MM.1S (cell line): ENCODE measurements around the gene CRHBP.

Source experiments
- DNase-seq: peaks from one replicate; pipeline ENCODE4 v3.0.0-alpha.2; 2015
- H2AFZ ChIP-seq: fragments of 300-600 bp; sonication (generic); 2 replicates; pipeline ENCODE4 v1.6.0; 2016; ENCODE audit warnings: antibody characterized with exemption, low read length
- H3F3A ChIP-seq: fragments of 300-600 bp; sonication (generic); 2 replicates; pipeline ENCODE4 v1.6.1; 2016; ENCODE audit warnings: mild to moderate bottlenecking, antibody characterized with exemption, low read length, moderate library complexity, mixed read lengths; ENCODE audit not compliant: insufficient read depth
- H3K27ac ChIP-seq: fragments of 300-600 bp; sonication (generic); 2 replicates; pipeline ENCODE4 v1.5.1; 2016; ENCODE audit warnings: mild to moderate bottlenecking, low read length
- H3K27me3 ChIP-seq: fragments of 300-600 bp; sonication (generic); replicated peaks from 2 replicates; pipeline ENCODE4 v1.6.0; 2016; ENCODE audit warnings: low read length; ENCODE audit not compliant: insufficient read depth
- H3K36me3 ChIP-seq: fragments of 300-600 bp; sonication (generic); replicated peaks from 2 replicates; pipeline ENCODE4 v1.6.1; 2016; ENCODE audit warnings: mild to moderate bottlenecking, low read length, mixed read lengths; ENCODE audit not compliant: insufficient read depth
- H3K4me1 ChIP-seq: fragments of 300-600 bp; sonication (generic); 2 replicates; pipeline ENCODE4 v1.6.1; 2016; ENCODE audit warnings: low read length, mixed read lengths
- H3K4me2 ChIP-seq: fragments of 300-600 bp; sonication (generic); 2 replicates; pipeline ENCODE4 v1.6.0; 2016; ENCODE audit warnings: low read depth, low read length
- H3K4me3 ChIP-seq: fragments of 300-600 bp; sonication (generic); 2 replicates; pipeline ENCODE4 v1.5.1; 2016; ENCODE audit warnings: low read length, mixed read lengths
- H3K79me2 ChIP-seq: fragments of 300-600 bp; sonication (generic); 2 replicates; pipeline ENCODE4 v1.6.1; 2016; ENCODE audit warnings: mixed run types, low read length, mixed read lengths
- H3K9ac ChIP-seq: fragments of 300-600 bp; sonication (generic); 2 replicates; pipeline ENCODE4 v1.6.1; 2016; ENCODE audit warnings: low read length, mixed read lengths
- H3K9me2 ChIP-seq: fragments of 300-600 bp; sonication (generic); replicated peaks from 2 replicates; pipeline ENCODE4 v1.6.1; 2016; ENCODE audit warnings: mild to moderate bottlenecking, low read length, mixed read lengths; ENCODE audit not compliant: insufficient read depth
- H3K9me3 ChIP-seq: fragments of 300-600 bp; sonication (generic); replicated peaks from 2 replicates; pipeline ENCODE4 v1.6.1; 2016; ENCODE audit warnings: mild to moderate bottlenecking, low read length, mixed read lengths; ENCODE audit not compliant: insufficient read depth
- H4K20me1 ChIP-seq: fragments of 300-600 bp; sonication (generic); 2 replicates; pipeline ENCODE4 v1.6.1; 2016; ENCODE audit warnings: mild to moderate bottlenecking, low read length, moderate library complexity, mixed read lengths; ENCODE audit not compliant: insufficient read depth
- CTCF ChIP-seq: fragments of 300-600 bp; sonication (generic); IDR thresholded peaks from 2 replicates; pipeline ENCODE4 v1.5.1; 2016; ENCODE audit warnings: antibody characterized with exemption, low read length, mixed read lengths
- EZH2 ChIP-seq: fragments of 300-600 bp; sonication (generic); optimal IDR thresholded peaks from 2 replicates; pipeline ENCODE3; 2017; ENCODE audit warnings: low read depth, mild to moderate bottlenecking, antibody characterized with exemption, low read length, mixed read lengths
- EZH2phosphoT487 ChIP-seq: fragments of 300-600 bp; sonication (generic); IDR thresholded peaks from 2 replicates; pipeline ENCODE4 v1.6.1; 2018; ENCODE audit warnings: antibody characterized with exemption, low read length

CRHBP gene

GRCh38 chr5:77012601-77013000, 59.8 kb downstream of the CRHBP start:
- Histone ChIP-seq H3K36me3 (no peaks in the 10 kb centered on the region), H3F3A (no peaks in the 10 kb centered on the region)

GRCh38 chr5:77015938-77016569, 63.2 kb downstream of the CRHBP start:
- H3K79me2 ChIP-seq: no peaks in the 10 kb centered on the region
- no peaks in the 10 kb centered on the region for H4K20me1 ChIP-seq
- H3K9ac ChIP-seq: no peak overlapping the region
- TF ChIP-seq EZH2phosphoT487: no peak
- peak; percentile 44 for TF ChIP-seq CTCF
- H3K27ac ChIP-seq: no peak overlapping the region
- no peaks in the 10 kb centered on the region for H3K9me3 ChIP-seq
- no peaks in the 10 kb centered on the region for H3K36me3 ChIP-seq
- no peak overlapping the region for H3K4me2 ChIP-seq
- no peaks in the 10 kb centered on the region for H3K4me1 ChIP-seq
- no peak overlapping the region for H3K4me3 ChIP-seq
- no peaks in the 10 kb centered on the region for H3F3A ChIP-seq
- peak; percentile 50 for DNase-seq
- no peaks in the 10 kb centered on the region for H3K27me3 ChIP-seq
- no peak overlapping the region for H2AFZ ChIP-seq
- H3K9me2 ChIP-seq: no peaks in the 10 kb centered on the region

More at GRCh38 chr5:77012601-77013000, 59.8 kb downstream of the CRHBP start:
- no peak for DNase-seq
- Histone ChIP-seq H3K4me1 (no peaks in the 10 kb centered on the region), H3K79me2 (no peaks in the 10 kb centered on the region), H4K20me1 (no peaks in the 10 kb centered on the region), H3K4me3 (no peak overlapping the region), H3K9me3 (no peaks in the 10 kb centered on the region), H3K27me3 (no peaks in the 10 kb centered on the region), H3K27ac (no peak overlapping the region), H2AFZ (no peak overlapping the region), H3K4me2 (no peak overlapping the region), H3K9me2 (no peaks in the 10 kb centered on the region), H3K9ac (no peak overlapping the region)
- TF ChIP-seq CTCF: no peak

- no peak overlapping the region for H3K27ac ChIP-seq
- H3K9me2 ChIP-seq: no peaks in the 10 kb centered on the region
- no peak overlapping the region for H3K4me2 ChIP-seq
- no peak overlapping the region for H3K9ac ChIP-seq
- H3K36me3 ChIP-seq: no peaks in the 10 kb centered on the region
- TF ChIP-seq EZH2 (no peak), CTCF (no peak), EZH2phosphoT487 (no peak)
- H3K79me2 ChIP-seq: no peaks in the 10 kb centered on the region
- no peak for DNase-seq
- H3K27me3 ChIP-seq: no peaks in the 10 kb centered on the region
- no peaks in the 10 kb centered on the region for H3K9me3 ChIP-seq
- no peak overlapping the region for H2AFZ ChIP-seq
- no peaks in the 10 kb centered on the region for H3F3A ChIP-seq
- no peaks in the 10 kb centered on the region for H4K20me1 ChIP-seq
- H3K4me3 ChIP-seq: no peak overlapping the region
- no peaks in the 10 kb centered on the region for H3K4me1 ChIP-seq
These were observed 64.1 kb downstream of the CRHBP start for GRCh38 chr5:77016962-77017361.
